Body of pancreas (tissue), 4 donors: ENCODE data around the gene PAK5. TPM values are rescaled to one million over a fixed set of nuclear protein-coding genes. Genes with fewer than 3 reads are reported as not detected.

Experiments used
- ATAC-seq: fragments of 150-250 bp; one replicate; pipeline ENCODE4 v1.9.1; 2016
- DNase-seq, 4 donors: peaks; one replicate each; pipeline ENCODE4 v3.0.0-alpha.2; 2019
- H3K27ac ChIP-seq, 4 donors: fragments of 200-600 bp; sonication (generic); 1 replicate in 3 of 4; 2 replicates in 1 of 4; pipeline versions ENCODE4 v1.5.1 to v1.6.1; 2016 to 2019; ENCODE audit warnings: mild to moderate bottlenecking in 1 of 4, mixed read lengths in 1 of 4, moderate library complexity in 1 of 4
- H3K27me3 ChIP-seq, 2 donors: fragments of 200-600 bp; sonication (generic); one replicate each; pipeline ENCODE4 v1.6.0; 2016; ENCODE audit warnings: mild to moderate bottlenecking in 1 of 2
- H3K36me3 ChIP-seq, 2 donors: fragments of 200-600 bp; sonication (generic); replicated peaks in 1 of 2; 2 replicates each; pipeline ENCODE4 v1.5.1; 2016; ENCODE audit warnings: low read depth in 2 of 2; ENCODE audit not compliant: insufficient read depth in 1 of 2
- H3K4me1 ChIP-seq: fragments of 200-600 bp; sonication (generic); one replicate; pipeline ENCODE4 v1.6.0; 2016
- H3K4me3 ChIP-seq, 2 donors: fragments of 200-600 bp; sonication (generic); 1 replicate in 1 of 2; 2 replicates in 1 of 2; pipeline ENCODE4 v1.5.1; 2016 to 2019
- H3K9me3 ChIP-seq, 3 donors: fragments of 200-600 bp; sonication (generic); 1 replicate in 2 of 3; 2 replicates in 1 of 3; pipeline ENCODE4 v1.5.1; 2016
- POLR2A ChIP-seq, 3 donors: fragments of 450-650 bp; IDR thresholded peaks; one replicate each; pipeline ENCODE4 v1.6.1; 2016; ENCODE audit warnings: antibody characterized with exemption in 3 of 3, mild to moderate bottlenecking in 2 of 3
- WGBS, 2 donors: methylation state at CpG; one replicate each; pipeline ENCODE4 v1.1.5; 2017; 5-methylcytosine and 5-hydroxymethylcytosine counted together
- intact Hi-C: fragments of 100-400 bp; cut with DNase I; formaldehyde crosslinking; loops from one replicate; pipeline ENCODE4 v1.15.1; 2023
- total RNA-seq, 2 donors: library from RNA; depleted of rRNA; stranded (reverse); fragments of >200 nt; gene quantifications; one replicate each; pipeline ENCODE4 v1.1.0, GENCODE V29; 2016
- TF ChIP-seq, protein P1 (sequence below), 7 experiments: fragments of 450-650 bp in 4 of 7; fragments of 200-600 bp in 3 of 7; sonication (generic) in 3 of 7; IDR thresholded peaks; one replicate each; pipeline ENCODE4 v1.5.1; 2016 to 2019; ENCODE audit warnings: antibody characterized with exemption in 7 of 7

Gene PAK5
- total RNA-seq, 2 donors from 2014 or later = 0.33 to 0.52 TPM

DNA sequence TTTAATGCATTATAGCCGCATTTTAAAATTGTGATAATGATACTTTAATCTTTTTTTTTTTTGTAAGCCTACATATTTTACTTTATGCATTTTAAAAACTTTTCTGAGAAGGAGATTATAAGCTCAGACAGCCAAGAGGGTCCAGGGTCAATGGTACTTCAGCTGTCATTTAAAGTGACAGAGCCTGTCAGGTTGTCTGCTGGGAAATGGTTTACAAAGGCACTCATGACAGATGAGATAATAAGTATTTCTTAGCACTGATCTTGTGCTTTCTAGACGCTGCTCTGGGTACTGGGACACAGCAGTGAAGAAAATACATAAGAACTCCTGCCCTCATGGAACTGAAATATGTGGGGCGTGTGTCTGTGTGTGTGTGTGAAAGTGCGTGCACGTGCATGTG is 304.9 kb downstream of the PAK5 start:
- no peaks in the 10 kb centered on the region for H3K9me3 ChIP-seq
- no peaks in the 10 kb centered on the region for H3K36me3 ChIP-seq
- ATAC-seq (no peak), DNase-seq (no peak)
- H3K27me3 ChIP-seq = no peaks in the 10 kb centered on the region
- H3K4me1 ChIP-seq = no peaks in the 10 kb centered on the region
- TF ChIP-seq, protein P1, sequence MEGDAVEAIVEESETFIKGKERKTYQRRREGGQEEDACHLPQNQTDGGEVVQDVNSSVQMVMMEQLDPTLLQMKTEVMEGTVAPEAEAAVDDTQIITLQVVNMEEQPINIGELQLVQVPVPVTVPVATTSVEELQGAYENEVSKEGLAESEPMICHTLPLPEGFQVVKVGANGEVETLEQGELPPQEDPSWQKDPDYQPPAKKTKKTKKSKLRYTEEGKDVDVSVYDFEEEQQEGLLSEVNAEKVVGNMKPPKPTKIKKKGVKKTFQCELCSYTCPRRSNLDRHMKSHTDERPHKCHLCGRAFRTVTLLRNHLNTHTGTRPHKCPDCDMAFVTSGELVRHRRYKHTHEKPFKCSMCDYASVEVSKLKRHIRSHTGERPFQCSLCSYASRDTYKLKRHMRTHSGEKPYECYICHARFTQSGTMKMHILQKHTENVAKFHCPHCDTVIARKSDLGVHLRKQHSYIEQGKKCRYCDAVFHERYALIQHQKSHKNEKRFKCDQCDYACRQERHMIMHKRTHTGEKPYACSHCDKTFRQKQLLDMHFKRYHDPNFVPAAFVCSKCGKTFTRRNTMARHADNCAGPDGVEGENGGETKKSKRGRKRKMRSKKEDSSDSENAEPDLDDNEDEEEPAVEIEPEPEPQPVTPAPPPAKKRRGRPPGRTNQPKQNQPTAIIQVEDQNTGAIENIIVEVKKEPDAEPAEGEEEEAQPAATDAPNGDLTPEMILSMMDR (IDR thresholded peaks at IDR 0.05) = no peak
- TF ChIP-seq POLR2A (IDR thresholded peaks at IDR 0.05) = no peak
- no peak overlapping the region for H3K4me3 ChIP-seq
- H3K27ac ChIP-seq = no peak overlapping the region
- intact Hi-C loops = no loop called here
- 71 to 79% methylated on average over 5 of the region's 5 CpGs for WGBS, 2 donors

DNA sequence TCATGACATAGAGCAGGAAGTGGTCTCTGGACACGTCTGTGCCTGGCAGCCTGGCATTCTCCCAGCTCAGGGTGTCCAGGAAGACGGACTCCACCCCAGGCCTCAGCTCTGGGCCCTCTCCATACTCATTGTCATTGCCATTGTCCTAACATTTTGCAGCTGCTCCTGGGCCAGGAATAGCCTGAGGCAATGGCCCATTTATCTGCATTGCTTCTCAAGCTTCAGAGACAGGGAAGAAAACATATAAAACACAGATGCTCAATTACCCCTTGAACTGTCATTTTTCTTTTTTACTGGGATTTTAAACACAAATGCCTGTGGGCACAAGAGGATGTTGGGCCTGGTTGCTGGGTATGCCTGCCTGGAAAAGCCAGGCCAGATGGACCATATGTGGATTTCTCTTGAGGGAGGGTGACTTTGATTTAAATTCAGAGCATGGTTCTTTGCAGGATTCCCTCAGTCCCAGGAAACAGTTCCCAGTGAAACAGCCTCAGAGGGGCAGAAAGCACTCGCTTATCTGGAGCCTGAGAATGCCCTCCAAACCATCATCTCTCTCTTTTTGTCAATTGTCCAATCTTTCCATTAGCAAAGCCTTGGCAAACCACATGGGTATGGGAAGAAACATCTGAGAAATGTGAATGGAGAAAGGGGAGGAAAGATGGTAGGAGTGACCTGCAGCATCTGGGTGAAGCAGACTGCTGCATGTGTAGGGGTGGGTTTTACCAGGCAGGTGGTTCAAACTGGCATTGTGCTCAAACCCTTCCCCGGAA is 306.6 kb downstream of the PAK5 start:
- DNase-seq (no peak), ATAC-seq (no peak)
- H3K36me3 ChIP-seq = no peaks in the 10 kb centered on the region
- H3K27me3 ChIP-seq = no peaks in the 10 kb centered on the region
- no peaks in the 10 kb centered on the region for H3K9me3 ChIP-seq
- no peak overlapping the region for H3K27ac ChIP-seq
- intact Hi-C loops = no loop called here
- no peak overlapping the region for H3K4me3 ChIP-seq
- WGBS, 2 donors = 65 to 68% methylated on average over 4 of the region's 4 CpGs
- no peak for TF ChIP-seq POLR2A (IDR thresholded peaks at IDR 0.05)
- TF ChIP-seq, protein P1 (IDR thresholded peaks at IDR 0.05) = no peak
- H3K4me1 ChIP-seq = no peaks in the 10 kb centered on the region

DNA sequence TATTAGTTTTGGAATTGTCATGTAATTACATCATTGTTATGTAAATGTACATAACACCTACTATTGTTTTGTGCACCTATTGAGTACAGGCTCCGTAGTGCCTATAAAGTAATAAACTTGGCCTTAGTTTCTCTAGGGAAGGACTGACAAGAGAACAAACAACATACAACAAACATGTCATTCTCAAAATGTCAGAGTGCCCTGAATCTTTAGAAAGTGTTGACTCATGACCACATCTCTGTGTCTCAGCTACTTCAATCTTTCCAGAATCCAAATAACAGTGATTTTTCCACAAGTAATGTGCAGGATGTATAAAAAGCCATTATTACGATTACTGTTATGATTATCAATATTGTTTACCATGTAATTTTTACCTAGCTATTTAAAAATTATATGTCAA is 307.3 kb downstream of the PAK5 start:
- H3K4me3 ChIP-seq = no peak overlapping the region
- WGBS, 2 donors = 68 to 78% methylated on average over 2 of the region's 2 CpGs
- TF ChIP-seq, protein P1 (IDR thresholded peaks at IDR 0.05) = no peak
- TF ChIP-seq POLR2A (IDR thresholded peaks at IDR 0.05) = no peak
- H3K27ac ChIP-seq = no peak overlapping the region
- no peaks in the 10 kb centered on the region for H3K36me3 ChIP-seq
- intact Hi-C loops = no loop called here
- DNase-seq (no peak), ATAC-seq (no peak)
- no peaks in the 10 kb centered on the region for H3K9me3 ChIP-seq
- H3K4me1 ChIP-seq = no peaks in the 10 kb centered on the region
- no peaks in the 10 kb centered on the region for H3K27me3 ChIP-seq

DNA sequence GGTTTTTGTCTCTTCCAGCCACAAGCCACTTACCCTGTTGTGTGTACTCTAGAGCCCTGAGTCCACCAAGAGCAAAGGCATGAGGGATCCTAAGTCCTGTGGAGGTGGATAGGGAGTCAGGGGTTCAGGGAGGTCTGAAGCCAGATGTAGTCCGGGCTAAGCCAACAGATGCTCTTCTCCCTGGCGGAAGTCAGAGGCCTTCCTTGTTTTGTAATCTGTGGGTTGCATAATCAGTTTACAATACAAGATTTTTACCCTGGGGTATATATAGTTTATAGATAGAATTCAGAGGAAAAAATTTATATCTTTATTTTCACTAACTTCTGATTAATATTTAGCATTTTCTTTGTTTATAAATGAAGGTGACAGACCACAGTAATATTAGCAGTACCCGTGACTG is 315.2 kb downstream of the PAK5 start:
- WGBS, 2 donors = 71 to 84% methylated on average over 3 of the region's 3 CpGs
- intact Hi-C loops = no loop called here
- Histone ChIP-seq H3K9me3 (no peaks in the 10 kb centered on the region), H3K4me1 (no peaks in the 10 kb centered on the region), H3K27ac (no peak overlapping the region), H3K27me3 (no peaks in the 10 kb centered on the region), H3K36me3 (no peaks in the 10 kb centered on the region), H3K4me3 (no peak overlapping the region)
- no peak for TF ChIP-seq POLR2A (IDR thresholded peaks at IDR 0.05)
- TF ChIP-seq, protein P1 (IDR thresholded peaks at IDR 0.05) = no peak
- no peak for ATAC-seq
- DNase-seq = no peak

DNA sequence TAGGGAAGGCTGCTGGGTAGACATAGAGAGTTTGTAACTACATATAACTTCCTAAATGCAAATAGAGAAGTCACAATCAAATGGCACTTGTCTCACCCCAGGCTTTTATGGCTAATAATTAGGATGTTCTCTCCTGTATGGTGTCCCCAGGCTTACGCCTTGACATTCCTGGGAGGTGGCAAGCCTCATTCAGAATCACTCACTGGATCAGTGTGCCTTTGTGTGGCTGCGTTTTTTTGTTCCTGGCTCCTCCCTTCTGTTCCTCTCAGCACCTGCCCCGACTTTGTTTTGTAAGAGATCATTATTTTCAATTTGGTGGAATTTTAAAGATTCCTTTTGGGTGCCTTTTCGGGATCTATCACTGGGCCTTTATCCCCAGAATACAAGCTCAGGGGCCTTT is 318.8 kb downstream of the PAK5 start:
- no peak overlapping the region for H3K4me3 ChIP-seq
- H3K4me1 ChIP-seq = peaks cover 3% of the 10 kb centered on the region
- TF ChIP-seq POLR2A (IDR thresholded peaks at IDR 0.05) = no peak
- TF ChIP-seq, protein P1 (IDR thresholded peaks at IDR 0.05) = no peak
- intact Hi-C loops = no loop called here
- H3K36me3 ChIP-seq = no peaks in the 10 kb centered on the region
- H3K27ac ChIP-seq = no peak overlapping the region
- WGBS, 2 donors = 55 to 69% methylated on average over 4 of the region's 4 CpGs
- no peaks in the 10 kb centered on the region for H3K27me3 ChIP-seq
- no peak for ATAC-seq
- DNase-seq = no peak
- no peaks in the 10 kb centered on the region for H3K9me3 ChIP-seq
